ENCODE measurements around the gene USP40.

USP40 gene

DNA sequence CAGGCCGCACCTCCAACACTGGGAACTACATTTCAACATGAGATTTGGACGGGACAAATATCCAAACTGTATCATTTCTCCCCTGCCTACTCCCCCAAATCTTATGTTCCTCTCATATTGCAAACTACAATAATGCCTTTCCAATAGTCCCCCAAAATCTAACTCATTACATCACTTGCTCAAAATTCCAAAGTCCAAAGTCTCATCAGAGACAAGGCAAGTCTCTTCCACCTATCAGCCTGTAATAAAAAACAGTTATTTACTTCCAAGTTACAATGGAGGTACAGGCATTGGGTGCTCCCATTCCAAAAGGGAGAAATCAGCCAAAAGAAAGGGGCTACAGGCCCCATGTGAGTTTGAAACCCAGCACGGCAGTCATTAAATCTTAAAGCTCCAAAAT is 38.2 kb upstream of the USP40 start:
- Histone ChIP-seq H2AFZ (ENCODE audit: low read depth, low read length) (no peak overlapping the region), H3K9ac (ENCODE audit: low read length) (no peak overlapping the region), H3K4me1 (ENCODE audit: low read length) (no peaks in the 10 kb centered on the region), H3K9me3 (ENCODE audit: insufficient read depth, low read length) (no peaks in the 10 kb centered on the region), H3K4me2 (ENCODE audit: low read length) (no peak overlapping the region), H3K4me3 (ENCODE audit: low read length) (no peak overlapping the region), H3K79me2 (ENCODE audit: low read length) (no peaks in the 10 kb centered on the region), H3K27ac (ENCODE audit: low read length) (no peak overlapping the region), H3K36me3 (replicated peaks; ENCODE audit: low read depth, low read length) (no peaks in the 10 kb centered on the region), H4K20me1 (ENCODE audit: insufficient read depth, low read length) (no peaks in the 10 kb centered on the region), H3K27me3 (ENCODE audit: low read depth, low read length) (no peaks in the 10 kb centered on the region)
- no peak for TF ChIP-seq EZH2phosphoT487 (IDR thresholded peaks at IDR 0.05; ENCODE audit: low read depth)
- TF ChIP-seq, protein P1, sequence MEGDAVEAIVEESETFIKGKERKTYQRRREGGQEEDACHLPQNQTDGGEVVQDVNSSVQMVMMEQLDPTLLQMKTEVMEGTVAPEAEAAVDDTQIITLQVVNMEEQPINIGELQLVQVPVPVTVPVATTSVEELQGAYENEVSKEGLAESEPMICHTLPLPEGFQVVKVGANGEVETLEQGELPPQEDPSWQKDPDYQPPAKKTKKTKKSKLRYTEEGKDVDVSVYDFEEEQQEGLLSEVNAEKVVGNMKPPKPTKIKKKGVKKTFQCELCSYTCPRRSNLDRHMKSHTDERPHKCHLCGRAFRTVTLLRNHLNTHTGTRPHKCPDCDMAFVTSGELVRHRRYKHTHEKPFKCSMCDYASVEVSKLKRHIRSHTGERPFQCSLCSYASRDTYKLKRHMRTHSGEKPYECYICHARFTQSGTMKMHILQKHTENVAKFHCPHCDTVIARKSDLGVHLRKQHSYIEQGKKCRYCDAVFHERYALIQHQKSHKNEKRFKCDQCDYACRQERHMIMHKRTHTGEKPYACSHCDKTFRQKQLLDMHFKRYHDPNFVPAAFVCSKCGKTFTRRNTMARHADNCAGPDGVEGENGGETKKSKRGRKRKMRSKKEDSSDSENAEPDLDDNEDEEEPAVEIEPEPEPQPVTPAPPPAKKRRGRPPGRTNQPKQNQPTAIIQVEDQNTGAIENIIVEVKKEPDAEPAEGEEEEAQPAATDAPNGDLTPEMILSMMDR (IDR thresholded peaks at IDR 0.05; ENCODE audit: low read depth, low read length) = no peak

DNA sequence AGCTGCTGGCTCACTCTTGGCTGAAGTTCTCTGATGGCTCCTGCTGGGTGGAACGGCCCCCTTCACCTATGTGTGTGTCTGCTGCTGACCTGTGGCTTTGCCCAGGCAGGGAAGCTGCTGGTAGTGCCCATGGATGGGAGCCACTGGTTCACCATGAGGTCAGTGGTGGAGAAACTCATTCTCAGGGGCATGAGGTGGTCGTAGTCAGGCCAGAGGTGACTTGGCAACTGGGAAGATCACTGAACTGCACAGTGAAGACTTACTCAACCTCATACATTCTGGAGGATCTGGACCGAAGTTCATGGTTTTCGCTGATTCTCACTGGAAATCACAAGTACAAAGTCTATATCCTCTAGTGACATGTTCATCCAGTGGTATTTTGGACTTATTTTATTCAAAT is 36.9 kb upstream of the USP40 start:
- Histone ChIP-seq H3K4me2 (ENCODE audit: low read length) (no peak overlapping the region), H3K4me3 (ENCODE audit: low read length) (no peak overlapping the region), H2AFZ (ENCODE audit: low read depth, low read length) (no peak overlapping the region), H3K4me1 (ENCODE audit: low read length) (no peaks in the 10 kb centered on the region), H3K36me3 (replicated peaks; ENCODE audit: low read depth, low read length) (no peaks in the 10 kb centered on the region), H4K20me1 (ENCODE audit: insufficient read depth, low read length) (no peaks in the 10 kb centered on the region), H3K9me3 (ENCODE audit: insufficient read depth, low read length) (no peaks in the 10 kb centered on the region), H3K9ac (ENCODE audit: low read length) (no peak overlapping the region), H3K27me3 (ENCODE audit: low read depth, low read length) (no peaks in the 10 kb centered on the region), H3K79me2 (ENCODE audit: low read length) (no peaks in the 10 kb centered on the region), H3K27ac (ENCODE audit: low read length) (no peak overlapping the region)
- TF ChIP-seq EZH2phosphoT487 (IDR thresholded peaks at IDR 0.05; ENCODE audit: low read depth) = no peak
- TF ChIP-seq, protein P1 (IDR thresholded peaks at IDR 0.05; ENCODE audit: low read depth, low read length) = no peak

DNA sequence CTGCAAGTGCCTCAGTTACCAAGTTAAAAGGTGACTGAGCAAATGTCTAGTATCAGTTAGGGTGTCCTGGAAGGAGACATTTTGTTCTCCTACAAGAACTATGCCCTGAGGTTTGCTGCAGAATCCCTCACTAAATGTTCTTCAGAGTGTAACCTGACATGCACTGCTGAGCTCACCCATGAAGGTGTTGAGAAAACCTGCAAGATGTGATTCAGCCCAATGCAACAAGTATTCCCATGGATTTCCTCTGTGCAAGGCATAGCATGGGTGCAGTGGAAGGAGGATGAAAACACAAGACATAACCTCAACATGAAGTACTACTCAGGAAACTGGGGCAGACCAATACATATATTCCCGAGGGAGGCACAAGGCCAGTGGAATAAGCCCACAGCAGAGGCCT is 35.5 kb upstream of the USP40 start:
- H3K36me3 ChIP-seq (replicated peaks; ENCODE audit: low read depth, low read length) = no peaks in the 10 kb centered on the region
- TF ChIP-seq, protein P1 (IDR thresholded peaks at IDR 0.05; ENCODE audit: low read depth, low read length) = no peak
- H3K79me2 ChIP-seq (ENCODE audit: low read length) = no peaks in the 10 kb centered on the region
- no peaks in the 10 kb centered on the region for H3K9me3 ChIP-seq (ENCODE audit: insufficient read depth, low read length)
- no peak overlapping the region for H3K9ac ChIP-seq (ENCODE audit: low read length)
- no peak overlapping the region for H3K27ac ChIP-seq (ENCODE audit: low read length)
- no peak overlapping the region for H3K4me3 ChIP-seq (ENCODE audit: low read length)
- no peaks in the 10 kb centered on the region for H3K4me1 ChIP-seq (ENCODE audit: low read length)
- H2AFZ ChIP-seq (ENCODE audit: low read depth, low read length) = no peak overlapping the region
- H3K4me2 ChIP-seq (ENCODE audit: low read length) = no peak overlapping the region
- no peaks in the 10 kb centered on the region for H4K20me1 ChIP-seq (ENCODE audit: insufficient read depth, low read length)
- no peaks in the 10 kb centered on the region for H3K27me3 ChIP-seq (ENCODE audit: low read depth, low read length)

DNA sequence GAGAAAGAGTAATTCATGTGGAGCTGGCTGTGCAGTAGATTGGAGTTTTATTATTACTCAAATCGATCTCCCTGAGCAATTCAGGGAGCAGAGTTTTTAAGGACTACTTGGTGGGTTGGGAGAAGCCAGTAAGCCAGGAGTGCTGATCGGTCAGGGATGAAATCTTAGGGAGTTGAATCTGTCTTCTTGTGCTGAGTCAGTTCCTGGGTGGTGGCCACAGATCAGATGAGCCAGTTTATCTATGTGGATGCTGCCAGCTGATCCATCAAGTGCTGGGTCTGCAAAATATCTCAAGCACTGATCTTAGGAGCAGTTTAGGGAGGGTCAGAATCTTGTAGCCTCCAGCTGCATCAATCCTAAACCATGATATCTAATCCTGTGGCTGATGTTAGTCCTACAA is 33.8 kb upstream of the USP40 start:
- H3K27me3 ChIP-seq (ENCODE audit: low read depth, low read length) = no peaks in the 10 kb centered on the region
- H3K27ac ChIP-seq (ENCODE audit: low read length) = no peak overlapping the region

More for the DNA sequence above, 33.8 kb upstream of the USP40 start:
- no peaks in the 10 kb centered on the region for H3K4me1 ChIP-seq (ENCODE audit: low read length)
- TF ChIP-seq, protein P1 (IDR thresholded peaks at IDR 0.05; ENCODE audit: low read depth, low read length) = no peak
- TF ChIP-seq EZH2phosphoT487 (IDR thresholded peaks at IDR 0.05; ENCODE audit: low read depth) = no peak
- no peak overlapping the region for H3K4me2 ChIP-seq (ENCODE audit: low read length)
- no peaks in the 10 kb centered on the region for H4K20me1 ChIP-seq (ENCODE audit: insufficient read depth, low read length)
- no peak overlapping the region for H3K4me3 ChIP-seq (ENCODE audit: low read length)
- H3K36me3 ChIP-seq (replicated peaks; ENCODE audit: low read depth, low read length) = no peaks in the 10 kb centered on the region
- H2AFZ ChIP-seq (ENCODE audit: low read depth, low read length) = no peak overlapping the region
- no peaks in the 10 kb centered on the region for H3K79me2 ChIP-seq (ENCODE audit: low read length)
- H3K9me3 ChIP-seq (ENCODE audit: insufficient read depth, low read length) = no peaks in the 10 kb centered on the region
- H3K9ac ChIP-seq (ENCODE audit: low read length) = no peak overlapping the region

All from OCI-LY3 (cell line).